GM12874 (cell line): ENCODE results near the gene EXOC3.

Experiments used
- TF ChIP-seq, protein P1 (sequence below): IDR thresholded peaks from 2 replicates; pipeline ENCODE4 v1.5.1; 2011; ENCODE audit warnings: low read depth, mild to moderate bottlenecking, control low read depth, low read length, moderate library complexity; ENCODE audit not compliant: insufficient read depth

Gene EXOC3

DNA sequence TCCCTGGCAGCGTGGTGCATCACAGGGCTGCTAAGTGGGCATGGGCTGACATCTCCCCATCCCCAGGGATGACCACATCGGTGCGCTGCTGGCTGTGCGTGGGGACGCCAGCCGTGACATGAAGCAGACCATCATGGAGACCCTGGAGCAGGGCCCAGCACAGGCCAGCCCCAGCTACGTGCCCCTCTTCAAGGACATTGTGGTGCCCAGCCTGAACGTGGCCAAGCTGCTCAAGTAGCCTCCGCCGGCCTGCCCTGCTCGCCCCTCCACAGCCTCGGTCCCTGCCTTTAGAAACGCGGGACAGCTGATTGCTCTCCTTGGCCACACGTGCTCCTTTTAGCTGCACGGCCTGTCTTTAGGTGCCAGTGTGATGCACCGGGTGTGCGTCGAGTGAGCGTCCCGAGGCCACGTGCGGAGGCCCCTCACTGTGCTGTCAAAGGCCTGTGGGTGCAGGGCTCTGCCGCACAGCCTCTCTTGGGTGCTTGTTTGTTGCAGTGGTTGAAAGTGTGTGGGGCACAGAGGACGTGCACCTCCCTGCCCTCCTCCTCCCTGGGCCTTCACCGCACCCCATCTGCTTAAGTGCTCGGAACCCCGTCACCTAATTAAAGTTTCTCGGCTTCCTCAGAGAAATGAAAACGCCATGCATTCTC, 23.8 kb downstream of the EXOC3 start:
- TF ChIP-seq, protein P1, sequence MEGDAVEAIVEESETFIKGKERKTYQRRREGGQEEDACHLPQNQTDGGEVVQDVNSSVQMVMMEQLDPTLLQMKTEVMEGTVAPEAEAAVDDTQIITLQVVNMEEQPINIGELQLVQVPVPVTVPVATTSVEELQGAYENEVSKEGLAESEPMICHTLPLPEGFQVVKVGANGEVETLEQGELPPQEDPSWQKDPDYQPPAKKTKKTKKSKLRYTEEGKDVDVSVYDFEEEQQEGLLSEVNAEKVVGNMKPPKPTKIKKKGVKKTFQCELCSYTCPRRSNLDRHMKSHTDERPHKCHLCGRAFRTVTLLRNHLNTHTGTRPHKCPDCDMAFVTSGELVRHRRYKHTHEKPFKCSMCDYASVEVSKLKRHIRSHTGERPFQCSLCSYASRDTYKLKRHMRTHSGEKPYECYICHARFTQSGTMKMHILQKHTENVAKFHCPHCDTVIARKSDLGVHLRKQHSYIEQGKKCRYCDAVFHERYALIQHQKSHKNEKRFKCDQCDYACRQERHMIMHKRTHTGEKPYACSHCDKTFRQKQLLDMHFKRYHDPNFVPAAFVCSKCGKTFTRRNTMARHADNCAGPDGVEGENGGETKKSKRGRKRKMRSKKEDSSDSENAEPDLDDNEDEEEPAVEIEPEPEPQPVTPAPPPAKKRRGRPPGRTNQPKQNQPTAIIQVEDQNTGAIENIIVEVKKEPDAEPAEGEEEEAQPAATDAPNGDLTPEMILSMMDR: no peak

DNA sequence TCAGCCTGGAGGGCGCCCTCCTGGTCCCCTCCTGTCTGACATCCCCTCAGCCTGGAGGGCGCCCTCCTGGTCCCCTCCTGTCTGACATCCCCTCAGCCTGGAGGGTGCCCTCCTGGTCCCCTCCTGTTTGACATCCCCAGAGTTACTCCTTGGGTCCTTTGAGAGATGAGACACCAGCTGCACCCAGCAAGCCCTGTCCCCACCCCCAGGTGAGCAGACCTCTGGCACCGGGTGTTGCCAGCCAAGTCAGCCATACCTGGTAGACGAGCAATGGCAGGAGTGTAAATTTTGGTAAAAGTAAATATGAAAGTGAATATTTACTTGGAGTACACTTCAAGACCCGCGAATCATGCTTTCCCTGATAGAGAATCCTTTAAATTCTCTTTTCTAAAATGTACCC, 25.4 kb downstream of the EXOC3 start:
- TF ChIP-seq, protein P1: no peak

DNA sequence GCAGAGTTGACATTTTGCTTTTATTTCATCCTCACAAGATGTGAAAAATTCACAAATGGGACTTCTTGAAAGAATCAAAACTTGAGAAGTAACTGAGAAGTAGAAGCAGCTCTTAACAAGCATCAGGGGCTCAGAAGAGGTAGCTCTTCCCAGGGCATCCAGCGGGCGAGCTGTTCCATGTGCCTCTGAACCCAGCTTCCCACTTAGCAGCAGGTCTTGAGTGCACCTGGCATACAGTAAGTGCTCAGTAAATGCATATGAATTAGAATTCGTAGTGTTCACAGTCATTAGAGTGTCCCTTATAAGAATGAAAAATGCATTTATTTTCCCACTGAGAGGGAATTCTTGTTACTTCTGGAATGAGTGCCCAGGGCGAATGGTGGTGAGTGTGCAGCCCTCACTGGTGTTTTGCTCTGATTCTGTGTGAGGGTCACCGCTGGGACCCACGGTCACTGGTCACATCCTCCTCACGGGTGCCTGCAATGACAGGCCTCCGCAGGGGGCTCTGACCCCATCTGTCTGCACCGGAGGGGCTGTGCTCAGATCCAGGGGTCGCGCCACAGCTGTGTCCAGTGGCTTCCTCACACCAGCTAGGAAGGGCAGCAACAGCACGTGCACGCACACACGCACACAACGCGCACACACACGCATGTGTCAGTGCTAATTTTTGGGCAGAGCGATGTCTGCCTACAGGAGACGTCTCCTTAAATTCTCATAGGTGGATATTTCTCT, 26.9 kb downstream of the EXOC3 start:
- TF ChIP-seq, protein P1: no peak

DNA sequence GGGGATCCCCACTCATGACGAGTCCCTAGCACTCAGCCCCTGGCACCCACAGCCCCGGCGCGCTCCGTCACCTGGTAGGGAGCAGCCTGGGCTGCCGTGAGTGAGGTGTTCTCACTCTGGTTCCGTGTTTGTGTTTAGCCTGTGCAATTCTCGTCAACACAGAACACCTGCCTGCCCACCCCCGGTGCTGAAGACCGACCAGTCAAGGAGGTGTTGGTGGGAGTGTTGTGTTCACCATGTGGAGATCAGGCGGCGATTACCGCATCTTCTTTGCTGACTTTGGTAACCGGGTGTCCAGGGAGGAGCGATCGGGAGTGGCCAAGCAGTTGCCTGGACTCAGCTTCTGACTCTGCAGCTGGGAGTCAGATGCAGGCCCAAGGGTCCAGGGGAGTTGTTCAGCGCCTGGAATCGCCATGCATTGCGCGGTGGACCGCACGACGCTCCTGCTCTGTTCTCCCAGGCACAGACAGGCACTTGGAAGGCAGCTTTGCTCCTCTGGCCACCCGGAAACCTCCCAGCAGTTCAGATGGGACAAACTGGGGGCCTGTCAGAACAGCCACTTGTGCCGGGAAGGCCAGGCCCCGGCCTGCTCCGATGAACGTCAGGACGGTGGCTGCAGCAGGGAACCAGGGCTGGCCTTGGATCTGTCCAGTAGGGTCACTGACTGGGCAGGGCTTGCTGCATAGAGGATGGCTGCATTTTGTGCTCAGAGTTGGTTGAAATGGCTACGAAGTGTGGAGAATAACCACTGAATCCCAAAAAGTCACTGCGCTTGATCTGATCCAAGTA, 28.2 kb downstream of the EXOC3 start:
- TF ChIP-seq, protein P1: no peak

DNA sequence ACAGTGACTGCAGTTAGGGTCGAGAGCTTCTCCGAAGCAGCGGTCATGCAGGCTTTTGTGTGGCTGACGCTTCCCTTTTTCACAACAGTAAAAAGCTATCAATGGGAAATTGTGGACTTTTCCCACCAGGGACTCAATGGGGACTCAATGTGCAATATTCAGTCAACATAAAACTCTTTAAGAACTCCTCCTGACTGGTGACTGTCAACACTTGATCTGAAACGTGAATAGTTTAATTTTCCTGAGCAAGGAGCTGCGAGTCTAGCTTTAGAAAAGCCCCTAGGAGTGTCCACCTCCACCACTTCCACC, 28.7 kb downstream of the EXOC3 start:
- TF ChIP-seq, protein P1: no peak

DNA sequence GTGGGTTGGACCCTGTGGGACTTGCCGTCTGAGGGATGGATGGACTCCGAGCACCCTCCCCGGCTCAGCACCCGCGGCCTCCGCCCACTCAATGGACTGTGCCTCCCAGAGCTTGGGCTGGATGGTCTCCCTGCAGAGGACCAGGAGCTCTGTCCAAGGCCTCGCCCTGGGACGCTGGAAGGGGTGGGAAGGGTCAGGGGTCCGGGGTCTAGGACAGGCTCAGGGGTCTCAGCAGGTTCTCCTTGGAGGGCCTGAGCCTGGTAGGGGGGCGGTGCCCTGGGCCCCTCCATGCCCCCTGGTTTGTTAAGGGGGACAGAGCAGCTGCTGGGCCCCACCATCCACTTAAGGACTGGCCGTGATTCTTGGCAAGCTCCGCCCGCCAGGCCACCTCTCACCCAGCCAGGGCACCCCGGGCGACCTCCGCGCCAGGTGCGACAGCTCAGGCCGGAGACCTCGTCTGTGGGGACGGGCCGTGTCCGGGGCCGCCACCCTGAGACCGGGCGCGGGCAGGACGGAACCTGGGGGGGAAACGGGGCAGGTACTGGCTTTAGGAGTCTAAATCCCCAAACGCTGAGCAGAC, 29.2 kb downstream of the EXOC3 start:
- TF ChIP-seq, protein P1: no peak
